Measurements from ENCODE around the gene CXorf66.
"Not testable (repeated sequence)": the region's sequence is repeated elsewhere in the genome, so short reads cannot be mapped to it uniquely, and the experiment has no call there.

The CXorf66 gene

DNA sequence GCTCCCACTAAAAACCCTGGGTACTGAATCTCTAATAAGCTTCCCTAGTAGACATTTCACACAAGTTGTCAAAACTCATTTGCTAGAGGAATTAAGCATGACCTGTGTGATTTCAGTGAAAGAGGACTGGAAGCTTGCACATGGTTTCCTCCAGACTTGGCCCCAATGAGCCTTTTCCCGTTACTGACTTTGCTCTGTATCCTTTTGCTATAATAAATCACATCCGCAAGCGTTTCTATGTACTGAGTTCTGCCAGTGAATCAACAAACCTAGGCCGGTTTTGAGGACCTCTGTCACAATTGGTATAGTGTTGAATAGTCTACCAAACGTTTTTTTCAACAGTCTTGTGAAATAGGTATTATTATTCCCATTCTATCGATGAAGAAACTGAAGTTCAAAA, 40.6 kb downstream of the CXorf66 start:
- DNase-seq: no peak

DNA sequence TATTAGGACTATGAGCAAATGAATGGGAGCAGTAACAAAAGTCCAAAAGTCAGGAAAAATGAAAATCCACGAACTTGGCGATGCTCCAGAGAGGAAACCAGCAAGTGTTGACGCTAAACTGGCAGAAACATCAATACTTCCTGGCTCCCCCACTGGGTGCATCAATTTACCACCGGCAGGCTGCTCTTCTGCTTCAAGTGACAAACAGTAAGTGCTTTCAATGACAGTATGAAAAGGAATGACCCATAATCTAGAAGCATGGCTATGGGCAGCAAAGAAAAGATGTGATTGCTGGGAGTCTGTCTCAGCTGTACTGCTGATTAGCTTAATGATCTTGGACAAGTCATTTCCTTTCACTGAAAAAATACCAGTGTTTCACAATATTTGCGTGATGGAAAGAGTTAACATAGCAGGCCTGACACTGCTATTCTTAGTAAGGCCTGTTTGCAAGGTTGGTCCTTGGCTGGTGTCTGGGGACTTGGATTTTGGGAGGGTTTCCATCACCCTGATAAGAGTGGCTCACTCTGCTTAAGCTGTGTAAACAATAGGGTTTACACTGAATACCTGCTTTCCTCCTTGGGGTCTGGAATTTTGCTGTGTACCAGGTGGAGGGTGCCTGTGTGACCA, 41.1 kb downstream of the CXorf66 start:
- no peak for DNase-seq

DNA sequence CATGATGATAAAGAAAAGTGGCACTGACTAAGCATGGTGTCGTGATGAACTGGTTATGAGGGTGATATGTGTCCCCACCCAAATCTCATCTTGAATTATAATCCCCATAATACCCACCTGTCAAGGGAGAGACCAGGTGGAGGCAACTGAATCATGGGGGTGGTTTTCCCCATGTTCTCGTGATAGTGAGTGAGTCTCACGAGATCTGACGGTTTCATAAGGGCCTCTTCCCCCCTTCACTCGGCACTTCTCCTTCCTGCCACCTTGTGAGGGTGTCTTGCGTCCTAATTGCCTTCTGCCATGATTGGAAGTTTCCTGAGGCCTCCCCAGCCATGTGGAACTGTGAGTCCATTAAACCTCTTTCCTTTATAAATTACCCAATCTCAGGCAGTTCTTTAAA, 44.2 kb downstream of the CXorf66 start:
- DNase-seq: not testable (repeated sequence)

DNA sequence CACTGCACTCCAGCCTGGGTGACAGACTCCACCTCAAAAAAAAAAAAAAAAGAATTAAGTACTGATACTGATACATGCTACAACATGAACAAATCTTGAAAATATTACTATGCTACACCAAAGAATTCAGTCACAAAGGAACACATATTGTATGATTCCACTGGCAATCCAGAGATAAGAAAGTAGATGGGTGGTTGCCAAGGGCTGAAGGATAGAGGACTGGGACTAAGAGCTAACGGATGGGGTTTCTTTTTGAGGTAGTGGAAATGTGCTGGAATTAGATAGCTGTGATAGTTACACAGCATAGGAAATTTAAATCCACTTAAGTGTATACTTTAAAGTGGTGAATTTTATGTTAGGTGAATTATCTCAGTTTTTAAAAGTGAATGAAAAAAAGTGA, 45.0 kb downstream of the CXorf66 start:
- no peak for DNase-seq

DNA sequence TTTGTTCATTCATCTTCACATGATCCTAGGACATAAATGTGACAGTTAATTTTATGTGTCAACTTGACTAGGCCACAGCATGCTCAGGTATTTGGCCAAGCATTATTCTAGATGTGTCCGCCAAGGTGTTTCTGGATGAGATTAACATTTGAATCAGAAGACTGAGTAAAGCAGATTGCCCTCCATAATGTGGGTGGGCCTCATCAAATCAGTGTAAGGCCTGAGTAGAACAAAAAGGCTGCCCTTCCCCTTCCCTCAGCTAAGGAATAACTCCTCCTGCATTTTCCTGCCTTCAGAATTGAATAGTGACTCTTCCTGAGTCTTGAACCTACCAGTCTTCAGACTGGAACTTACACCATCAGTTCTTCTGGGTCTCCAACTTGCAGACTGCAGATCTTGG, 50.9 kb downstream of the CXorf66 start:
- DNase-seq: no peak

DNA sequence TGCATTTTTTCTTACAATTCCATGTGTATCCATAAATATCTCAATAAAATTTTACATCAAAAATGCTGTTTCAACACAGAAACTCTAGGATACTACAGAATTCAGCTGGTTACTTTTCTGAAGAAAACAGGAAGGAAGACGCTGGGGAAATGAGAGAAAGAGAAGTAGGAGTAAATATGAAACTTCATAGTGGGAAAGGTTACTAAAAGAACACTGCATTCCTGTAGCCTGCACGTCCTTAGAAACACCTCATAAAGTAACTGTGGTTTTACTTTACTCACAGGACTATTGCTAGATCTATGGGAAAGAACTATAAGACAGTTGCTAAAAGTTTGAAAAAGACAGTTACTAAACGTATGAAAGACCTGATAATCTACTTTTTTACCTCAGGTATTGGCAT, 55.6 kb downstream of the CXorf66 start:
- no peak for DNase-seq

DNA sequence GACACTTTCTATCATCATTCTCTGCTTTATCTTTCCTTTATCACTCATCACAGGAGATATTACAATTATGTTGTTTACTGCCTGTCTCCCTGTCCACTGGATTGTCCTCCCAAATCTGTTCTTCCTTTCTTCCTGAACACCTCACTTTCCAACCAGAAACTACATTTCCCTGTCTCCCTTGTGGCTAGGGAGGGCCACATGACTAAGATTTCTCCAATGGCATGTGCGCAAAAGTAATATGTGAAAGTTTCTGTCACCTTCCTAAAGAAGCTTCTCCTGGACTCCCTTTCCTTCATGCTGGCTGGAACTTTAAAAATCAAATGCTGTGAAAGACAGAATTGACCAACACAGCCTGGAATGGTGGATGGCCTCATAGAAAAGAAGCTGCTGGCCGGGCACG, 58.2 kb downstream of the CXorf66 start:
- DNase-seq: no peak

DNA sequence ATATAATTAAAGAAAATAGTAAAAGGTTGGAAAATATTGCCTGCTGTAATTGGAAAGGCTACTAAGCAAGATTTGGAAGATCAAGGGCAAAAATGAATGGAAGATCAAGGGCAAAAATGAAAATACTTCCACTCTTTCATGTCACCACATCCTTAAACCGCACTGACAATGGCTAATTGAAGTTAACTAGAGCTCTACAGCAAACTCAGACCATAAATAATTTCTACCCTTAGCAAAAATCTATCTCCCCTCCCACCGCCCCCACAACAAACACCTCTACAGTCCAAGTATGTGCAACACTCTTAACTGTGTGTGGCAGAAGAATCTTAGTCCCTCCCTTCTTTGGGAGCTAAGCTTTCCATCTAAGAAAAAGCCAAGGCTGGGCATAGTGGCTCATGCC, 59.6 kb downstream of the CXorf66 start:
- no peak for DNase-seq
